Calu3 (cell line): ENCODE results near the gene RIMS3. TPM values are rescaled to one million over a fixed set of nuclear protein-coding genes. Genes with fewer than 3 reads are reported as not detected.

Experiments used
- BruUV-seq: library from RNA; stranded (reverse); fragments of 400-500 nt; replicated peaks from 2 replicates; lab custom pipeline; 2021; lab: Mats Ljungman, UMichigan
- CTCF ChIA-PET: fragments of 300-600 bp; sonication (Branson Sonifier 250); formaldehyde crosslinking; loops from one replicate; lab custom pipeline; 2022; ENCODE audit warnings: antibody characterized with exemption; lab: Charles Lee
- DNase-seq: peaks from one replicate; pipeline ENCODE4 v3.0.0; 2022
- H3K27ac Mint-ChIP-seq: one replicate; pipeline ENCODE4 v1.8.0; 2022; ENCODE audit warnings: mixed read lengths; ENCODE audit not compliant: unreplicated experiment
- H3K27me3 Mint-ChIP-seq: one replicate; pipeline ENCODE4 v1.8.0; 2022; ENCODE audit warnings: mixed read lengths; ENCODE audit not compliant: unreplicated experiment
- H3K36me3 Mint-ChIP-seq: one replicate; pipeline ENCODE4 v1.8.0; 2022; ENCODE audit warnings: mild to moderate bottlenecking, moderate library complexity, mixed read lengths; ENCODE audit not compliant: insufficient read depth, unreplicated experiment
- H3K4me1 Mint-ChIP-seq: one replicate; pipeline ENCODE4 v1.8.0; 2022; ENCODE audit warnings: mild to moderate bottlenecking, low read depth, mixed read lengths; ENCODE audit not compliant: unreplicated experiment
- H3K4me3 Mint-ChIP-seq: one replicate; pipeline ENCODE4 v1.8.0; 2022; ENCODE audit warnings: mild to moderate bottlenecking, low read depth, moderate library complexity, mixed read lengths; ENCODE audit not compliant: unreplicated experiment
- H3K9me3 Mint-ChIP-seq: one replicate; pipeline ENCODE4 v1.8.0; 2022; ENCODE audit warnings: low read depth, mixed read lengths; ENCODE audit not compliant: unreplicated experiment
- CTCF ChIP-seq: fragments of 200-600 bp; IDR thresholded peaks from one replicate; pipeline ENCODE4 v1.8.0; 2022; ENCODE audit warnings: antibody characterized with exemption; ENCODE audit not compliant: unreplicated experiment
- intact Hi-C: fragments of 100-400 bp; cut with micrococcal nuclease; formaldehyde crosslinking; loops from one replicate; pipeline ENCODE4 v1.10.0; 2022; ENCODE audit not compliant: unreplicated experiment
- total RNA-seq: library from RNA; stranded (reverse); gene quantifications from 2 replicates; pipeline ENCODE4 v1.2.3, GENCODE V29; 2022

Gene RIMS3
- total RNA-seq, 1 experiment from 2014 or later, result 1.3 TPM

GRCh38 chr1:40593449-40594186 is 71.9 kb downstream of the RIMS3 start:
- no peaks in the 10 kb centered on the region for H3K36me3 Mint-ChIP-seq
- CTCF ChIA-PET, result no interaction called here
- H3K4me3 Mint-ChIP-seq, result no peak overlapping the region
- no TSS peak for BruUV-seq
- peaks cover 7% of the 10 kb centered on the region for H3K27me3 Mint-ChIP-seq
- H3K27ac Mint-ChIP-seq, result no peak overlapping the region
- no peak for TF ChIP-seq CTCF
- intact Hi-C loops, result no loop called here
- no peak for DNase-seq
- no peaks in the 10 kb centered on the region for H3K9me3 Mint-ChIP-seq
- H3K4me1 Mint-ChIP-seq, result peaks cover 8% of the 10 kb centered on the region

- H3K9me3 Mint-ChIP-seq, result no peaks in the 10 kb centered on the region
- H3K27me3 Mint-ChIP-seq, result peaks cover 12% of the 10 kb centered on the region
- no peaks in the 10 kb centered on the region for H3K36me3 Mint-ChIP-seq
- peaks cover 8% of the 10 kb centered on the region for H3K4me1 Mint-ChIP-seq
- BruUV-seq, result no TSS peak
- no peak overlapping the region for H3K4me3 Mint-ChIP-seq
- peak; percentile 44 for DNase-seq
- CTCF ChIA-PET, result no interaction called here
- no peak overlapping the region for H3K27ac Mint-ChIP-seq
- intact Hi-C loops, result no loop called here
- TF ChIP-seq CTCF, result peak; percentile 20
Observed at GRCh38 chr1:40592107-40592803, 73.2 kb downstream of the RIMS3 start.

GRCh38 chr1:40588586-40588985 is 76.9 kb downstream of the RIMS3 start:
- Mint-ChIP-seq H3K9me3 (no peaks in the 10 kb centered on the region), H3K27ac (no peak overlapping the region), H3K4me1 (peaks cover 2% of the 10 kb centered on the region), H3K4me3 (no peak overlapping the region), H3K27me3 (peaks cover 28% of the 10 kb centered on the region), H3K36me3 (no peaks in the 10 kb centered on the region)
- intact Hi-C loops, result no loop called here
- CTCF ChIA-PET, result no interaction called here
- no peak for TF ChIP-seq CTCF
- BruUV-seq, result no TSS peak
- no peak for DNase-seq

- intact Hi-C loops, result no loop called here
- CTCF ChIA-PET, result no interaction called here
- BruUV-seq, result no TSS peak
Observed at GRCh38 chr1:40583980-40584379, 81.5 kb downstream of the RIMS3 start.

More at GRCh38 chr1:40583980-40584379, 81.5 kb downstream of the RIMS3 start:
- TF ChIP-seq CTCF, result no peak
- DNase-seq, result no peak
- H3K9me3 Mint-ChIP-seq, result no peaks in the 10 kb centered on the region
- H3K27ac Mint-ChIP-seq, result no peak overlapping the region
- H3K4me1 Mint-ChIP-seq, result no peaks in the 10 kb centered on the region
- H3K36me3 Mint-ChIP-seq, result no peaks in the 10 kb centered on the region
- peaks cover 40% of the 10 kb centered on the region for H3K27me3 Mint-ChIP-seq
- no peak overlapping the region for H3K4me3 Mint-ChIP-seq
